HepG2 (cell line): ENCODE data around the gene RAD51. TPM values are rescaled to one million over a fixed set of nuclear protein-coding genes. Genes with fewer than 3 reads are reported as not detected.

ENCODE experiments used
- ARHGAP35 ChIP-seq: sonication (generic); formaldehyde crosslinking; IDR thresholded peaks from 2 replicates; pipeline ENCODE4 v1.9.0; 2022; ENCODE audit warnings: mild to moderate bottlenecking, inconsistent platforms, moderate library complexity, missing genetic modification reagents, borderline replicate concordance
- ATF6 ChIP-seq: sonication (generic); formaldehyde crosslinking; conservative IDR thresholded peaks from 2 replicates; pipeline ENCODE4 v1.4.0; 2020; ENCODE audit warnings: missing genetic modification reagents
- EHMT2 ChIP-seq: fragments of 200-600 bp; sonication (generic); IDR thresholded peaks from 2 replicates; pipeline ENCODE4 v1.7.0; 2017; ENCODE audit warnings: antibody characterized with exemption, low read depth, low read length, borderline replicate concordance
- ETS1 ChIP-seq: sonication (generic); formaldehyde crosslinking; IDR thresholded peaks from 2 replicates; pipeline ENCODE4 v1.4.0; 2020; ENCODE audit warnings: missing genetic modification reagents
- FOXO4 ChIP-seq: sonication (generic); formaldehyde crosslinking; conservative IDR thresholded peaks from 2 replicates; pipeline ENCODE4 v1.8.1; 2023; ENCODE audit warnings: missing genetic modification reagents
- HES4 ChIP-seq: sonication (generic); formaldehyde crosslinking; IDR thresholded peaks from 2 replicates; pipeline ENCODE4 v1.9.0; 2021; ENCODE audit warnings: mild to moderate bottlenecking, missing genetic modification reagents, borderline replicate concordance
- HMG20B ChIP-seq: conservative IDR thresholded peaks from 2 replicates; pipeline ENCODE4 v1.6.1; 2016; ENCODE audit warnings: missing genetic modification reagents, missing compliant biosample characterization
- HOMEZ ChIP-seq: IDR thresholded peaks from 2 replicates; pipeline ENCODE4 v1.6.1; 2016; ENCODE audit warnings: low read depth
- IKZF5 ChIP-seq: IDR thresholded peaks from 2 replicates; pipeline ENCODE4 v1.6.1; 2018; ENCODE audit warnings: missing genetic modification reagents, mild to moderate bottlenecking, missing compliant biosample characterization
- LBX2 ChIP-seq: sonication (generic); formaldehyde crosslinking; IDR thresholded peaks from 2 replicates; pipeline ENCODE4 v1.5.0; 2020; ENCODE audit warnings: missing genetic modification reagents, mild to moderate bottlenecking, borderline replicate concordance
- MYNN ChIP-seq: sonication (generic); formaldehyde crosslinking; IDR thresholded peaks from 2 replicates; pipeline ENCODE4 v1.4.0; 2020; ENCODE audit warnings: mild to moderate bottlenecking, low read depth, missing genetic modification reagents
- ONECUT2 ChIP-seq: sonication (generic); formaldehyde crosslinking; IDR thresholded peaks from 2 replicates; pipeline ENCODE4 v1.4.0; 2020; ENCODE audit warnings: missing genetic modification reagents
- PHB2 ChIP-seq: fragments of 450-650 bp; IDR thresholded peaks from 2 replicates; pipeline ENCODE4 v1.6.1; 2018; ENCODE audit not compliant: partially characterized antibody
- PRMT3 ChIP-seq: sonication (generic); formaldehyde crosslinking; IDR thresholded peaks from 2 replicates; pipeline ENCODE4 v1.8.1; 2022; ENCODE audit warnings: low read depth, mild to moderate bottlenecking, moderate library complexity, missing genetic modification reagents, borderline replicate concordance
- RNF2 ChIP-seq: fragments of 450-650 bp; conservative IDR thresholded peaks from 2 replicates; pipeline ENCODE4 v1.6.1; 2016; ENCODE audit warnings: low read depth
- SATB2 ChIP-seq: sonication (generic); formaldehyde crosslinking; IDR thresholded peaks from 2 replicates; pipeline ENCODE4 v1.5.0; 2020; ENCODE audit warnings: missing genetic modification reagents
- SP1 ChIP-seq, 2 experiments: fragments of 450-650 bp in 1 of 2; sonication (generic) in 1 of 2; formaldehyde crosslinking in 1 of 2; IDR thresholded peaks; 2 replicates each; pipeline versions ENCODE4 v1.4.0 to v1.6.1; 2016 to 2020; ENCODE audit warnings: missing genetic modification reagents in 1 of 2
- SYNCRIP ChIP-seq: fragments of 200-400 bp; formaldehyde crosslinking; IDR thresholded peaks from 2 replicates; pipeline ENCODE4 v1.6.1; 2018; ENCODE audit warnings: mild to moderate bottlenecking, low read depth, low read length; ENCODE audit not compliant: insufficient read depth
- ZNF317 ChIP-seq: sonication (generic); formaldehyde crosslinking; IDR thresholded peaks from 2 replicates; pipeline ENCODE4 v1.5.0; 2020; ENCODE audit warnings: mild to moderate bottlenecking, missing genetic modification reagents
- ZNF672 ChIP-seq: sonication (generic); formaldehyde crosslinking; IDR thresholded peaks from 2 replicates; pipeline ENCODE4 v1.8.1; 2022; ENCODE audit warnings: missing genetic modification reagents
- ZNF841 ChIP-seq: sonication (generic); formaldehyde crosslinking; IDR thresholded peaks from 2 replicates; pipeline ENCODE4 v1.8.1; 2023; ENCODE audit warnings: missing genetic modification reagents, borderline replicate concordance
- polyA plus RNA-seq, 8 experiments: library from polyadenylated mRNA; depleted of rRNA in 3 of 8; stranded (reverse) in 7 of 8; unstranded in 1 of 8; fragments of >200 nt; fragmentation: Illumina TruSeq in 4 of 8; extraction: Trizol in 4 of 8; gene quantifications; 2 replicates each; pipeline versions ENCODE4 v1.2.1 to v1.2.3, GENCODE V29; 2011 to 2016; ENCODE audit warnings: low read depth in 4 of 8, missing spikeins in 1 of 8, mixed read lengths in 1 of 8; ENCODE audit not compliant: insufficient read depth in 1 of 8
- total RNA-seq, 5 experiments: library from RNA; depleted of rRNA; stranded (reverse); fragments of >200 nt; fragmentation: Illumina TruSeq; extraction: Trizol; gene quantifications; 2 replicates each; pipeline ENCODE4 v1.2.3, GENCODE V29; 2016; ENCODE audit warnings: low read depth in 1 of 5

The RAD51 gene
- total and polyA plus RNA-seq, 2 of the 13 experiments (the other 11 are each of a cell fraction or from before 2014, with no cell fraction given), result 8.5 to 12.8 TPM

- TF ChIP-seq RNF2 (no peak), LBX2 (CRISPR knock-in tag) (0 out of 2 replicates have a peak, but pooled peaks have one; percentile 34), HMG20B (CRISPR knock-in tag) (no peak), FOXO4 (CRISPR knock-in tag) (0 out of 2 replicates have a peak, but pooled peaks have one; percentile 82), SP1 (IDR thresholded peaks at IDR 0.05) (no peak), SP1 (CRISPR knock-in tag; IDR thresholded peaks at IDR 0.05) (peak; percentile 89), HES4 (no peak), MYNN (CRISPR knock-in tag) (no peak; the same call in 1 of the 2 replicates), EHMT2 (no peak), PRMT3 (CRISPR knock-in tag) (peak; percentile 87; the same call in 1 of the 2 replicates), ARHGAP35 (CRISPR knock-in tag) (no peak), ATF6 (no peak), ONECUT2 (no peak), ZNF841 (CRISPR knock-in tag) (no peak), IKZF5 (CRISPR knock-in tag) (0 out of 2 replicates have a peak, but pooled peaks have one; percentile 27), SATB2 (0 out of 2 replicates have a peak, but pooled peaks have one; percentile 51), ZNF317 (CRISPR knock-in tag) (peak; percentile 56; the same call in 1 of the 2 replicates), ETS1 (0 out of 2 replicates have a peak, but pooled peaks have one; percentile 48), HOMEZ (CRISPR knock-in tag) (no peak), SYNCRIP (no peak), ZNF672 (no peak), PHB2 (no peak)
Measured at GRCh38 chr15:40694688-40695468, at the start of gene RAD51 (continued).
